Keratinocyte (primary cell): Measurements from ENCODE around the gene TTPAL. TPM values are rescaled to one million over a fixed set of nuclear protein-coding genes. Genes with fewer than 3 reads are reported as not detected.

ENCODE experiments used
- DNase-seq: peaks from one replicate; pipeline ENCODE4 v3.0.0-alpha.2; 2011; ENCODE audit warnings: low read depth, missing footprints, low spot score
- FAIRE-seq: peaks from 2 replicates; lab custom pipeline; 2011; peaks lifted over from hg19 to GRCh38; lab: Jason Lieb, UNC
- H2AFZ ChIP-seq: 2 replicates; pipeline ENCODE4 v1.6.0; 2012; ENCODE audit warnings: low read length, control low read depth, inconsistent platforms; ENCODE audit not compliant: control insufficient read depth
- H3K27ac ChIP-seq: 2 replicates; pipeline ENCODE4 v1.5.1; 2011; ENCODE audit warnings: low read length; ENCODE audit not compliant: control insufficient read depth, insufficient read depth
- H3K27me3 ChIP-seq: 3 replicates; pipeline ENCODE4 v1.6.0; 2011; ENCODE audit warnings: low read length; ENCODE audit not compliant: control insufficient read depth, insufficient read depth; ENCODE audit errors: extremely low read depth
- H3K36me3 ChIP-seq, 2 experiments: 2 replicates in 1 of 2; 3 replicates in 1 of 2; pipeline ENCODE4 v1.5.1; 2011; ENCODE audit warnings: low read length in 2 of 2, mild to moderate bottlenecking in 1 of 2; ENCODE audit not compliant: control insufficient read depth in 2 of 2, insufficient read depth in 2 of 2; ENCODE audit errors: extremely low read depth in 1 of 2
- H3K4me1 ChIP-seq: 3 replicates; pipeline ENCODE4 v1.5.1; 2011; ENCODE audit warnings: low read length; ENCODE audit not compliant: control insufficient read depth, insufficient read depth; ENCODE audit errors: extremely low read depth
- H3K4me2 ChIP-seq: 3 replicates; pipeline ENCODE4 v1.6.0; 2011; ENCODE audit warnings: low read depth, low read length; ENCODE audit not compliant: control insufficient read depth, insufficient read depth; ENCODE audit errors: extremely low read depth
- H3K4me3 ChIP-seq, 3 experiments: fragments of 200-600 bp in 1 of 3; sonication (generic) in 1 of 3; 2 replicates in 2 of 3; 3 replicates in 1 of 3; pipeline ENCODE4 v1.5.1; 2011 to 2016; ENCODE audit warnings: low read length in 3 of 3, mild to moderate bottlenecking in 3 of 3, control low read depth in 2 of 3, inconsistent platforms in 1 of 3, low read depth in 1 of 3, mixed read lengths in 1 of 3, mixed run types in 1 of 3, moderate library complexity in 1 of 3; ENCODE audit not compliant: control insufficient read depth in 2 of 3, insufficient read depth in 2 of 3; ENCODE audit errors: extremely low read depth in 1 of 3
- H3K79me2 ChIP-seq: 2 replicates; pipeline ENCODE4 v1.6.0; 2012; ENCODE audit warnings: low read length; ENCODE audit not compliant: control insufficient read depth, insufficient read depth
- H3K9ac ChIP-seq: 3 replicates; pipeline ENCODE4 v1.6.0; 2011; ENCODE audit warnings: low read length; ENCODE audit not compliant: control insufficient read depth, insufficient read depth; ENCODE audit errors: extremely low read depth
- H3K9me1 ChIP-seq: 3 replicates; pipeline ENCODE4 v1.6.0; 2011; ENCODE audit warnings: low read length; ENCODE audit not compliant: control insufficient read depth, insufficient read depth; ENCODE audit errors: extremely low read depth
- H3K9me3 ChIP-seq: 2 replicates; pipeline ENCODE4 v1.5.1; 2012; ENCODE audit warnings: low read depth, low read length; ENCODE audit not compliant: control insufficient read depth
- H4K20me1 ChIP-seq: 3 replicates; pipeline ENCODE4 v1.6.0; 2011; ENCODE audit warnings: low read length; ENCODE audit not compliant: control insufficient read depth, insufficient read depth; ENCODE audit errors: extremely low read depth
- CTCF ChIP-seq, 3 experiments: IDR thresholded peaks in 1 of 3; conservative IDR thresholded peaks in 1 of 3; optimal IDR thresholded peaks in 1 of 3; 2 replicates in 2 of 3; 3 replicates in 1 of 3; pipeline versions ENCODE3 to v1.5.1; 2011; ENCODE audit warnings: low read length in 3 of 3, mild to moderate bottlenecking in 3 of 3, moderate library complexity in 2 of 3, control low read depth in 1 of 3, inconsistent platforms in 1 of 3; ENCODE audit not compliant: insufficient read depth in 2 of 3; ENCODE audit errors: extremely low read depth in 1 of 3
- EZH2 ChIP-seq: IDR thresholded peaks from one replicate; pipeline ENCODE4 v1.6.1; 2012; ENCODE audit warnings: inconsistent platforms, mild to moderate bottlenecking, low read length, moderate library complexity
- dilution Hi-C: fragments of 300-500 bp; cut with MboI; formaldehyde crosslinking; loops from one replicate; pipeline ENCODE4 v1.7.0; 2020; ENCODE audit warnings: low sequenced_read_pairs; ENCODE audit not compliant: extremely low pct_ligation_motif_present
- polyA plus RNA-seq, 5 experiments: library from polyadenylated mRNA; depleted of rRNA in 3 of 5; stranded (reverse) in 3 of 5; stranded (forward) in 1 of 5; unstranded in 1 of 5; fragments of >200 nt; gene quantifications; 1 replicate in 1 of 5; 2 replicates in 3 of 5; 3 replicates in 1 of 5; pipeline versions ENCODE4 v1.2.1 to v1.2.3, GENCODE V29; 2011 to 2012; ENCODE audit warnings: missing spikeins in 2 of 5, low read depth in 1 of 5, low replicate concordance in 1 of 5

Gene TTPAL
- polyA plus RNA-seq, 1 donor (not counting 4 experiments of a cell fraction or from before 2014, with no cell fraction given), result 20.0 TPM

- Histone ChIP-seq H3K36me3 (no peaks in the 10 kb centered on the region), H3K4me2 (no peak overlapping the region), H4K20me1 (no peaks in the 10 kb centered on the region), H3K4me1 (no peaks in the 10 kb centered on the region), H3K4me3 (no peak overlapping the region), H3K9me1 (no peaks in the 10 kb centered on the region), H3K9ac (no peak overlapping the region), H3K79me2 (no peaks in the 10 kb centered on the region), H3K27me3 (no peaks in the 10 kb centered on the region), H2AFZ (no peak overlapping the region), H3K9me3 (no peaks in the 10 kb centered on the region), H3K27ac (no peak overlapping the region)
- TF ChIP-seq EZH2 (no peak), CTCF (optimal IDR thresholded peaks at IDR 0.05 in 1 of 3, IDR thresholded peaks at IDR 0.05 in 1 of 3, conservative IDR thresholded peaks at IDR 0.05 in 1 of 3; ENCODE audit: extremely low read depth in 1 of 3, insufficient read depth in 2 of 3, low read length in 3 of 3) (no peak)
- no peak for DNase-seq
- dilution Hi-C loops, result no loop called here
- no peak for FAIRE-seq
Measured at GRCh38 chr20:44541992-44542391, 66.3 kb downstream of the TTPAL start.

GRCh38 chr20:44542890-44543289 lies 67.2 kb downstream of the TTPAL start:
- Histone ChIP-seq H3K4me3 (no peak overlapping the region), H3K4me1 (no peaks in the 10 kb centered on the region), H3K9ac (no peak overlapping the region), H2AFZ (no peak overlapping the region), H3K9me3 (no peaks in the 10 kb centered on the region), H3K36me3 (no peaks in the 10 kb centered on the region), H3K9me1 (no peaks in the 10 kb centered on the region), H4K20me1 (no peaks in the 10 kb centered on the region), H3K4me2 (no peak overlapping the region), H3K27ac (no peak overlapping the region), H3K27me3 (no peaks in the 10 kb centered on the region), H3K79me2 (no peaks in the 10 kb centered on the region)
- TF ChIP-seq CTCF (optimal IDR thresholded peaks at IDR 0.05 in 1 of 3, IDR thresholded peaks at IDR 0.05 in 1 of 3, conservative IDR thresholded peaks at IDR 0.05 in 1 of 3; ENCODE audit: extremely low read depth in 1 of 3, insufficient read depth in 2 of 3, low read length in 3 of 3), result no peak
- TF ChIP-seq EZH2, result no peak
- dilution Hi-C loops, result no loop called here
- FAIRE-seq (no peak), DNase-seq (no peak)
